Thyroid gland (tissue), 4 donors: Measurements from ENCODE around the gene NFASC.

ENCODE experiments used
- POLR2A ChIP-seq, 2 donors: fragments of 450-650 bp; IDR thresholded peaks; one replicate each; pipeline ENCODE4 v1.6.1; 2017; ENCODE audit warnings: antibody characterized with exemption in 2 of 2, mild to moderate bottlenecking in 2 of 2, moderate library complexity in 1 of 2
- TF ChIP-seq, protein P1 (sequence below), 6 experiments: fragments of 200-600 bp in 3 of 6; fragments of 450-650 bp in 3 of 6; sonication (generic) in 3 of 6; IDR thresholded peaks; one replicate each; pipeline ENCODE4 v1.5.1; 2016 to 2019; ENCODE audit warnings: antibody characterized with exemption in 6 of 6, mild to moderate bottlenecking in 2 of 6, inconsistent platforms in 1 of 6, moderate library complexity in 1 of 6

DNA sequence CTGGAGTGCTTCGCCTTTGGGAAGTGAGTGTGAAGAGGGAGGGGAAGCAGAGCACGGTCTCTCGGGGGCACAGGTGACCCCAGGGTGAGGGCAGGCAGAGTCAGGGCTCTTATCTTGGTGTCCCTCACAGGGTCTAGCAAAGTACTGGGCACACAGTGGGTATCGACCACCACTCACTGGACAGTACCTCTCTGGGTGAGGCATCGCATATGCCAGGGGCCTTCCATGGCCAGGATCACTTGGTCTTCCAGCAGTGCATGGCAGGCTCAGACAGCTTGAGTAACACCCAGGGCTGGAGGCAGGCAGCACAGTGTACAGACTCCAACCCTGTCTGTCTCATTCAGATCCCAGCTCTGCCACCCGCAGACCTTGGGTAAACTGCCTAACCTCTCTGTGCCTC lies 189.0 kb downstream of the NFASC start:
- TF ChIP-seq POLR2A (IDR thresholded peaks at IDR 0.05), result no peak
- TF ChIP-seq, protein P1, sequence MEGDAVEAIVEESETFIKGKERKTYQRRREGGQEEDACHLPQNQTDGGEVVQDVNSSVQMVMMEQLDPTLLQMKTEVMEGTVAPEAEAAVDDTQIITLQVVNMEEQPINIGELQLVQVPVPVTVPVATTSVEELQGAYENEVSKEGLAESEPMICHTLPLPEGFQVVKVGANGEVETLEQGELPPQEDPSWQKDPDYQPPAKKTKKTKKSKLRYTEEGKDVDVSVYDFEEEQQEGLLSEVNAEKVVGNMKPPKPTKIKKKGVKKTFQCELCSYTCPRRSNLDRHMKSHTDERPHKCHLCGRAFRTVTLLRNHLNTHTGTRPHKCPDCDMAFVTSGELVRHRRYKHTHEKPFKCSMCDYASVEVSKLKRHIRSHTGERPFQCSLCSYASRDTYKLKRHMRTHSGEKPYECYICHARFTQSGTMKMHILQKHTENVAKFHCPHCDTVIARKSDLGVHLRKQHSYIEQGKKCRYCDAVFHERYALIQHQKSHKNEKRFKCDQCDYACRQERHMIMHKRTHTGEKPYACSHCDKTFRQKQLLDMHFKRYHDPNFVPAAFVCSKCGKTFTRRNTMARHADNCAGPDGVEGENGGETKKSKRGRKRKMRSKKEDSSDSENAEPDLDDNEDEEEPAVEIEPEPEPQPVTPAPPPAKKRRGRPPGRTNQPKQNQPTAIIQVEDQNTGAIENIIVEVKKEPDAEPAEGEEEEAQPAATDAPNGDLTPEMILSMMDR (IDR thresholded peaks at IDR 0.05), result no peak
